GM18873 (cell line): Measurements from ENCODE around the gene SARDH.

Experiments
- ATAC-seq: cut with Tn5 transposase; IDR thresholded peaks from one replicate; pipeline ENCODE4 v1.9.1; 2021; ENCODE audit warnings: mild to moderate bottlenecking, moderate library complexity, moderate number of reproducible peaks; ENCODE audit not compliant: unreplicated experiment, low FRiP score

Gene SARDH

GRCh38 chr9:133734590-133735414 is 3.4 kb downstream of the SARDH start:
- ATAC-seq, result no peak

- ATAC-seq, result no peak
These were observed 4.2 kb downstream of the SARDH start for GRCh38 chr9:133733796-133734533.

GRCh38 chr9:133733421-133733795 is 4.7 kb downstream of the SARDH start:
- ATAC-seq, result no peak

- ATAC-seq, result no peak
These were observed 5.3 kb downstream of the SARDH start for GRCh38 chr9:133732639-133733408.

- no peak for ATAC-seq
These were observed 6.1 kb downstream of the SARDH start for GRCh38 chr9:133731876-133732638.

GRCh38 chr9:133730994-133731715 is 7.0 kb downstream of the SARDH start:
- no peak for ATAC-seq

- ATAC-seq, result no peak
These were observed 8.4 kb downstream of the SARDH start for GRCh38 chr9:133729617-133730281.

GRCh38 chr9:133728856-133729616 is 9.1 kb downstream of the SARDH start:
- ATAC-seq, result no peak

GRCh38 chr9:133727876-133728441 is 10.2 kb downstream of the SARDH start:
- ATAC-seq, result no peak

GRCh38 chr9:133727277-133727875 is 10.8 kb downstream of the SARDH start:
- no peak for ATAC-seq

- no peak for ATAC-seq
These were observed 11.5 kb downstream of the SARDH start for GRCh38 chr9:133726401-133727276.

- no peak for ATAC-seq
These were observed 12.3 kb downstream of the SARDH start for GRCh38 chr9:133725886-133726285.

GRCh38 chr9:133718563-133719315 is 19.4 kb downstream of the SARDH start:
- ATAC-seq, result no peak

- ATAC-seq, result no peak
These were observed 20.8 kb downstream of the SARDH start for GRCh38 chr9:133717113-133718031.

GRCh38 chr9:133716564-133717112 is 21.5 kb downstream of the SARDH start:
- no peak for ATAC-seq
